RWPE1 (cell line): Measurements from ENCODE around the gene SRD5A3.

Experiments used
- CTCF ChIA-PET: fragments of 350-600 bp; sonication (Branson Sonifier 250); formaldehyde crosslinking; extraction: SDS; loops from one replicate; lab custom pipeline; 2021; lab: Yijun Ruan, JAX
- POLR2A ChIA-PET: fragments of 400-600 bp; formaldehyde crosslinking; extraction: SDS; loops from one replicate; lab custom pipeline; 2020; ENCODE audit warnings: antibody characterized with exemption; ENCODE audit not compliant: low non-redundant PET; lab: Yijun Ruan, JAX
- DNase-seq: peaks from one replicate; pipeline ENCODE4 v3.0.0; 2012; ENCODE audit warnings: low spot score
- H3K27ac ChIP-seq: fragments of 450-650 bp; 2 replicates; pipeline ENCODE4 v1.5.1; 2017
- TF ChIP-seq, protein P1 (sequence below): fragments of 450-650 bp; conservative IDR thresholded peaks from 2 replicates; pipeline ENCODE4 v1.5.1; 2017; ENCODE audit warnings: low read depth, mild to moderate bottlenecking

SRD5A3 gene

DNA sequence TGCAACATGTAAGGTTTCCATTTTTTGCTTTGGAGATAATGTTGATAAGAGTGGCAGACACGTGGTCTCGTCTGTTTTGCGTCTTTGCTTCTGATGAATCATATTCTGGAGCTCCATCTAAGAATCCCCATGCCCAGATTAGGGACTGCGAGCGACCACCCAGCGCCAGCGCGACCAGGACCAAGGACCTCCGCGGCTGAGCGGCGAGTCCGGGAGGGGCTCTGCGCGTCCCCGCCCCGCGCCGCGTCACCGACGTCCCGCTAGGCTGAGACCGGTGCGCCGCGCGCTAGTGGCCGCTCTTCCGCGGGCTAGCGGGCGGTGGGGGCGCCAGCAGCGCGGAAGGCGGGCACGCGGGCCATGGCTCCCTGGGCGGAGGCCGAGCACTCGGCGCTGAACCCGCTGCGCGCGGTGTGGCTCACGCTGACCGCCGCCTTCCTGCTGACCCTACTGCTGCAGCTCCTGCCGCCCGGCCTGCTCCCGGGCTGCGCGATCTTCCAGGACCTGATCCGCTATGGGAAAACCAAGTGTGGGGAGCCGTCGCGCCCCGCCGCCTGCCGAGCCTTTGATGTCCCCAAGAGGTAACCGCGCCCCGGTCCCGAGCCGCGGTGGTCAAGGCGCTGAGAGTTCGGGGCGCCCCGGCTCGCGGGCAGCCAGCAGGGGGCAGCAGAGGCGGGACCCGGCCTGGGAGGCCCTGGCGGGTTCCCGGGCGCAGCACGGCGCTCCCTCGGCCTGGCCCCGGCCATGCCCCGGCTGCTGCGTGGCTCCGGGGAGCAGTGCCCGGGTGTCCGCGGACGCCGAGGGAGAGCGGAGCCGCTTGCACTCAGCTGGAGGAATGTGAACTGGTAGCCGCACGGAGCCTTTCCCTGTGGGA, at the start of gene SRD5A3:
Gene SRD5A3, plus strand, starts transcription at position 263 of the 871 bp plus-strand sequence. Its CDS starts 95 bp downstream, at position 358.
- peak within 1 kb of the TSS; percentile 94 for H3K27ac ChIP-seq
- TF ChIP-seq, protein P1, sequence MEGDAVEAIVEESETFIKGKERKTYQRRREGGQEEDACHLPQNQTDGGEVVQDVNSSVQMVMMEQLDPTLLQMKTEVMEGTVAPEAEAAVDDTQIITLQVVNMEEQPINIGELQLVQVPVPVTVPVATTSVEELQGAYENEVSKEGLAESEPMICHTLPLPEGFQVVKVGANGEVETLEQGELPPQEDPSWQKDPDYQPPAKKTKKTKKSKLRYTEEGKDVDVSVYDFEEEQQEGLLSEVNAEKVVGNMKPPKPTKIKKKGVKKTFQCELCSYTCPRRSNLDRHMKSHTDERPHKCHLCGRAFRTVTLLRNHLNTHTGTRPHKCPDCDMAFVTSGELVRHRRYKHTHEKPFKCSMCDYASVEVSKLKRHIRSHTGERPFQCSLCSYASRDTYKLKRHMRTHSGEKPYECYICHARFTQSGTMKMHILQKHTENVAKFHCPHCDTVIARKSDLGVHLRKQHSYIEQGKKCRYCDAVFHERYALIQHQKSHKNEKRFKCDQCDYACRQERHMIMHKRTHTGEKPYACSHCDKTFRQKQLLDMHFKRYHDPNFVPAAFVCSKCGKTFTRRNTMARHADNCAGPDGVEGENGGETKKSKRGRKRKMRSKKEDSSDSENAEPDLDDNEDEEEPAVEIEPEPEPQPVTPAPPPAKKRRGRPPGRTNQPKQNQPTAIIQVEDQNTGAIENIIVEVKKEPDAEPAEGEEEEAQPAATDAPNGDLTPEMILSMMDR, result peak; percentile 94
- ChIA-PET CTCF (interaction anchor here (0.6 to 2.5 kb wide), 14 partner anchors 9 to 965 kb away, joined by 3 to 21 read pairs (median 4); partner anchors contain the start of gene TMEM165), POLR2A (no interaction called here)
- peak; percentile 71 for DNase-seq

DNA sequence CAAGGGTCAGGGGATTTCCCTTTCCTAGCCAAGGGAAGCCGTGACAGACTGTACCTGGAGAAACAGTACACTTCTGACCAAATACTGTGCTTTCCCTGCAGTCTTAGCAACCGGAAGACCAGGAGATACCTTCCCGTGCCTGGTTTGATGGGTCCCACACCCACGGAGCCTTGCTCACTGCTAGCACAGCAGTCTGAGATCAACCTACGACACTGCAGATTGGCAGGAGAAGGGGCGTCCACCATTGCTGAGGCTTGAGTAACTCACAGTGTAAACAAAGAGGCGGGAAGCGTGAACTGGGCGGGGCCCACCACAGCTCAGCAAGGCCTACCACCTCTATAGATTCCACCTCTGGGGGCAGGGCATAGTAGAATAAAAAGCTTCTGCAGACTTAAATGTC, 48.7 kb upstream of the SRD5A3 start:
- POLR2A ChIA-PET, result no interaction called here
- TF ChIP-seq, protein P1, result no peak
- CTCF ChIA-PET, result no interaction called here
- peak; percentile 24 for DNase-seq
- peak overlapping the region; percentile 52 for H3K27ac ChIP-seq

DNA sequence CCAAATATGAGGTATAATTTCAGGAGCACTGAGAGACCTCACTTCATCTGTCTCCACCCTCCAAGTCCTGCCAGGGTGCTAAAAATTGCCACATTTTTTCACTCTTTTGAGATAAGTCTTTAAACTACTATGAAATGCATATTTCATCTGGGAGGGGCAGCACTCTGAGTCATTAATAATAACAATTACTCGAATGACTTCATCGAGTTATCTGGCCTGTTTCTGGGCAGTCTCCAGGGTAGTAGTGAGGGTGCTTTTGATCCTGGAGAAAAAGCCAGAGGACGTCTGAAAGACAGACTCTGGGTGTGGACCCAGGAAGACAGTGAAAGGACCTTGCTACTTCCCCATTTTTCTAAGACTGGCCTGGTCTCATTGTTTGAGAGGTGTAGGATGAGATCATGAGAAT, 42.3 kb upstream of the SRD5A3 start:
- ChIA-PET POLR2A (no interaction called here), CTCF (interaction anchor here (1.3 kb wide), 1 partner anchor 9 kb away, joined by 6 read pairs; no protein-coding TSS in a partner anchor)
- no peak overlapping the region for H3K27ac ChIP-seq
- TF ChIP-seq, protein P1, result no peak
- peak; percentile 85 for DNase-seq

DNA sequence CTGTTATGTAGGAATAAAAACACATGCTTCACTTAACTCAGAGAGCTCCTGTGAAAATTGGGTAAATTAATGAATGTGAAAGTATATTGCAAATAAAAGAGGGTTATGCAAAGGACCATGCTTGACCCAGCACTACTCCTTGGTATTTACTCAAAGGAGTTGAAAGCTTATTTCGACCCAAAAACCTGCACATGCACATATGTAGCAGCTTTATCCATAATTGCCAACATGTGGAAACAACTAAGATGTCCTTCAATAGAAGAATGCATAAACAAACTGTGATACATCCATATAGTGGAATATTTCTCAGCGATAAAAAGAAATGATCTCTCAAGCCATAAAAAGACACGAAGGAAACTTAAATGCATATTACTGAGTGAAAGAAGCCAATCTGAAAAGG, 41.7 kb upstream of the SRD5A3 start:
- H3K27ac ChIP-seq, result no peak overlapping the region
- CTCF ChIA-PET, result interaction anchor here (1.3 kb wide), 1 partner anchor 8 kb away, joined by 6 read pairs; no protein-coding TSS in a partner anchor
- DNase-seq, result no peak
- TF ChIP-seq, protein P1, result no peak
- POLR2A ChIA-PET, result no interaction called here

DNA sequence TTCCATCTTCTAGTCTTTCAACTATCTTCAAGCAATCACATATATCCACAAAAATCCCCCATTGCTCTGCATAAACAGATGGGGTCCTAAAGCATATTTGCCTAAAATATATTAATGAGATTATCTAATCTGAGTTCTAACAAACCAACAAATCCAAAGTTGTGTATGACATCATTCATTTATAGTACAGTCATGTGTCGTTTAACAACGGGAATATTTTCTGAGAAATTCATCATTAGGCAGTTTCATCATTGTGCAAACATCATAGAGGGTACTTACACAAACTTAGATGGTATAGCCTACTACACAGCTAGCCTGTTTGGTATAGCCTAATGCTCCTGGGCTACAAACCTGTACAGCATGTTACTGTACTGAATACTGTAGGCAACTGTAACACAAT, 38.0 kb upstream of the SRD5A3 start:
- ChIA-PET CTCF (interaction anchor here (0.9 kb wide), 1 partner anchor 246 kb away, joined by 3 read pairs; no protein-coding TSS in a partner anchor), POLR2A (no interaction called here)
- no peak overlapping the region for H3K27ac ChIP-seq
- TF ChIP-seq, protein P1, result no peak
- no peak for DNase-seq

DNA sequence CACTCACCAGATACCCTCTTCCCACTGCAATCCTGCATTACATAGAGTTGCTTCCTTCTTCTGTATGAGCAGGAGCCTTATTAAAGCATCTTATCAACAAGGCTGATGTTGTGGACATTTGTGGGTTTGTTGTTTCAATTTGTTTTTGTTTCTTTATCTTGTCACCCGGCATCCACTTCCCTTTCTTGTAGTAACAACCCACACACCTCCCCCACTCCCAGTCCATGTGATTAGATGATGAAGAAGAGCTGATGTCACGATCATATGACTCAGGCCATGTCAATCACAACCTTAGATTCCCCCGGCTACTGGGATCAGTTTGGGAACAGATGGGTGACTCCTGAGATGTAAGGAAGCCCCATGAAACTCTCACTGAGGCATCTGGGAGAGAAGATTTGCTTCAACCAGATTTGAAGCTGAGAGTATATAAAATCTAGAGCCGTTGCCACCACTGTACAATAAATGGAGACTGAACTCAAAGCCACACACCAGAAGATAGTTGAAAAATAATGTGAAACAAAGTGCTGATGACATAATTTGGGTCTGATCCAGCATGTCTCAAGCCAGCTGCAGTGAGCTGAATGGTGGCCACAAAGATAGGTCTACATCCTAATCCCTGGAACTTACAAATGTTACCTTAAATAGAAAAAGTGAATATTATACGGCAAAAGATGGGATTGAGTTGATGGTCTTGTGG, 34.1 kb upstream of the SRD5A3 start:
- no peak overlapping the region for H3K27ac ChIP-seq
- no peak for DNase-seq
- ChIA-PET POLR2A (no interaction called here), CTCF (interaction anchor here (0.6 to 2.0 kb wide), 4 partner anchors 8 to 484 kb away, joined by 3 to 11 read pairs (median 4); no protein-coding TSS in a partner anchor)
- TF ChIP-seq, protein P1, result no peak
